ENCODE data around the gene ZC4H2.
"Not testable (repeated sequence)": the region's sequence is repeated elsewhere in the genome, so short reads cannot be mapped to it uniquely, and the experiment has no call there.

Gene ZC4H2

GRCh38 chrX:64975989-64976672, at the start of gene ZC4H2:
TSS of gene ZC4H2 (minus strand) at chrX:64976450. CDS start at chrX:64976377, 73 bp downstream.
- peak; percentile 13 to 16 (median 14) for DNase-seq

GRCh38 chrX:65017451-65017850, 41.2 kb upstream of the ZC4H2 start:
- no peak for DNase-seq

GRCh38 chrX:65014230-65014629, 38.0 kb upstream of the ZC4H2 start:
- DNase-seq = no peak

- DNase-seq = no peak
Measured at GRCh38 chrX:65009459-65009858, 33.2 kb upstream of the ZC4H2 start.

- not testable (repeated sequence) for DNase-seq
Measured at GRCh38 chrX:65002208-65002607, 26.0 kb upstream of the ZC4H2 start.

- DNase-seq = no peak
Measured at GRCh38 chrX:64996805-64997204, 20.6 kb upstream of the ZC4H2 start.

- DNase-seq = no peak
Measured at GRCh38 chrX:64994131-64994798, 18.0 kb upstream of the ZC4H2 start.

GRCh38 chrX:64977830-64978229, 1.6 kb upstream of the ZC4H2 start:
- no peak for DNase-seq

- no peak for DNase-seq
Measured at GRCh38 chrX:64977051-64977450, 801 bp upstream of the ZC4H2 start.

GRCh38 chrX:64976673-64977040, 407 bp upstream of the ZC4H2 start:
- no peak for DNase-seq

- no peak for DNase-seq
Measured at GRCh38 chrX:64975491-64975890, 759 bp downstream of the ZC4H2 start.

- no peak for DNase-seq
Measured at GRCh38 chrX:64925480-64925879, 50.8 kb downstream of the ZC4H2 start.

GRCh38 chrX:64908121-64908520, 68.1 kb downstream of the ZC4H2 start:
- DNase-seq = no peak

GRCh38 chrX:64894454-64895038, 81.7 kb downstream of the ZC4H2 start:
- DNase-seq = peak in 2 of 4 experiments; percentile 0 to 1

- no peak for DNase-seq
Measured at GRCh38 chrX:64885850-64886249, 90.4 kb downstream of the ZC4H2 start.

GRCh38 chrX:64878709-64879108, 97.5 kb downstream of the ZC4H2 start:
- DNase-seq = not testable (repeated sequence)

GRCh38 chrX:64867217-64867616, 109.0 kb downstream of the ZC4H2 start:
- DNase-seq = no peak

Data from activated CD4-positive, CD25-positive, alpha-beta regulatory T cell (primary cell).